K562 (cell line): ENCODE results near the gene NAA38. TPM values are rescaled to one million over a fixed set of nuclear protein-coding genes. Genes with fewer than 3 reads are reported as not detected.

ENCODE experiments used
- AFF1 ChIP-seq, 2 experiments: fragments of 450-650 bp; IDR thresholded peaks; 2 replicates each; pipeline ENCODE4 v1.6.1; 2018; ENCODE audit warnings: mild to moderate bottlenecking in 2 of 2, low read depth in 1 of 2; ENCODE audit not compliant: partially characterized antibody in 2 of 2
- CHD4 ChIP-seq: fragments of 200-600 bp; sonication (generic); IDR thresholded peaks from 3 replicates; pipeline ENCODE4 v1.6.1; 2012; ENCODE audit warnings: low read depth, mild to moderate bottlenecking, mixed read lengths, low read length, inconsistent platforms; ENCODE audit not compliant: insufficient read depth, insufficient replicate concordance, poor library complexity, severe bottlenecking
- KLF16 ChIP-seq: IDR thresholded peaks from 2 replicates; pipeline ENCODE4 v1.6.1; 2016; ENCODE audit warnings: antibody characterized with exemption
- NONO ChIP-seq, 2 experiments: fragments of 200-400 bp in 1 of 2; fragments of 450-650 bp in 1 of 2; formaldehyde crosslinking in 1 of 2; IDR thresholded peaks; 2 replicates each; pipeline ENCODE4 v1.6.1; 2017; ENCODE audit warnings: low read depth in 2 of 2, mild to moderate bottlenecking in 2 of 2, moderate library complexity in 2 of 2, low read length in 1 of 2
- POLR2G ChIP-seq: fragments of 200-400 bp; formaldehyde crosslinking; IDR thresholded peaks from 2 replicates; pipeline ENCODE4 v1.6.1; 2017; ENCODE audit warnings: low read depth, mild to moderate bottlenecking, antibody characterized with exemption, low read length, moderate library complexity
- SLC30A9 ChIP-seq: fragments of 250-450 bp; sonication (Bioruptor Pico); IDR thresholded peaks from 2 replicates; pipeline ENCODE4 v1.8.0; 2022; ENCODE audit warnings: mild to moderate bottlenecking, moderate library complexity
- SMAD2 ChIP-seq: fragments of 150-350 bp; IDR thresholded peaks from 2 replicates; pipeline ENCODE4 v1.6.1; 2014; ENCODE audit warnings: low read depth, mild to moderate bottlenecking, low read length
- TAF9B ChIP-seq: fragments of 450-650 bp; IDR thresholded peaks from 2 replicates; pipeline ENCODE4 v1.6.1; 2018; ENCODE audit warnings: mild to moderate bottlenecking; ENCODE audit not compliant: partially characterized antibody
- TFE3 ChIP-seq: fragments of 450-650 bp; formaldehyde crosslinking; IDR thresholded peaks from 2 replicates; pipeline ENCODE4 v1.4.0; 2020; ENCODE audit warnings: mild to moderate bottlenecking, mixed read lengths
- THRA ChIP-seq: fragments of 450-650 bp; IDR thresholded peaks from 2 replicates; pipeline ENCODE4 v1.6.1; 2017; ENCODE audit warnings: mild to moderate bottlenecking, moderate library complexity
- ZBTB12 ChIP-seq: fragments of 250-450 bp; sonication (Bioruptor Pico); IDR thresholded peaks from 2 replicates; pipeline ENCODE4 v1.4.0; 2020
- ZNF140 ChIP-seq: fragments of 250-450 bp; sonication (Bioruptor Pico); IDR thresholded peaks from 2 replicates; pipeline ENCODE4 v1.8.0; 2021; ENCODE audit warnings: moderate library complexity, mild to moderate bottlenecking, inconsistent platforms
- ZNF232 ChIP-seq: sonication (generic); formaldehyde crosslinking; IDR thresholded peaks from 2 replicates; pipeline ENCODE4 v1.8.0; 2022; ENCODE audit warnings: mild to moderate bottlenecking, missing genetic modification reagents
- ZNF639 ChIP-seq, 2 experiments: fragments of 200-800 bp in 1 of 2; sonication (Bioruptor generic) in 1 of 2; sonication (generic) in 1 of 2; formaldehyde crosslinking in 1 of 2; IDR thresholded peaks in 1 of 2; conservative IDR thresholded peaks in 1 of 2; 2 replicates each; pipeline versions ENCODE4 v1.5.0 to v1.6.1; 2016 to 2020; ENCODE audit warnings: missing compliant biosample characterization in 1 of 2, missing genetic modification characterization in 1 of 2, missing genetic modification reagents in 1 of 2
- ZNF696 ChIP-seq: fragments of 250-450 bp; sonication (Bioruptor Pico); conservative IDR thresholded peaks from 2 replicates; pipeline ENCODE4 v1.4.0; 2020; ENCODE audit warnings: mild to moderate bottlenecking, moderate library complexity
- polyA plus RNA-seq, 8 experiments: library from polyadenylated mRNA; depleted of rRNA in 4 of 8; stranded (reverse) in 5 of 8; unstranded in 3 of 8; fragments of >200 nt; fragmentation: Nextera tagmentation in 2 of 8; fragmentation: Illumina TruSeq in 1 of 8; extraction: Ambion mirVana in 2 of 8; extraction: Trizol in 1 of 8; gene quantifications; 2 replicates each; pipeline versions ENCODE4 v1.2.1 to v1.2.3, GENCODE V29; 2011 to 2014; ENCODE audit warnings: inconsistent platforms in 1 of 8, missing spikeins in 1 of 8
- total RNA-seq, 7 experiments: library from RNA; depleted of rRNA in 6 of 7; stranded (reverse); fragments of >200 nt in 6 of 7; fragmentation: Illumina TruSeq in 2 of 7; extraction: Trizol in 2 of 7; gene quantifications; 2 replicates each; pipeline versions ENCODE4 v1.2.1 to v1.2.3, GENCODE V29; 2011 to 2021; ENCODE audit warnings: low replicate concordance in 1 of 7

The NAA38 gene
- total and polyA plus RNA-seq, 9 of the 15 experiments (the other 6 are each of a cell fraction or from before 2014, with no cell fraction given), result 16.4 to 99.8 (median 57.3) TPM

- TF ChIP-seq NONO (IDR thresholded peaks at IDR 0.05; ENCODE audit: low read depth in 2 of 2, low read length in 1 of 2), result no peak
- TF ChIP-seq ZNF140, result no peak
- TF ChIP-seq ZNF232 (CRISPR knock-in tag), result no peak
- TF ChIP-seq TFE3 (CRISPR knock-in tag), result no peak
- TF ChIP-seq AFF1 (IDR thresholded peaks at IDR 0.05; ENCODE audit: low read depth in 1 of 2, partially characterized antibody in 2 of 2), result peak in 1 of 2 experiments; percentile 72
- TF ChIP-seq SMAD2, result no peak
- no peak for TF ChIP-seq ZBTB12 (CRISPR knock-in tag)
- TF ChIP-seq ZNF639 (CRISPR knock-in tag; conservative IDR thresholded peaks at IDR 0.05 in 1 of 2, IDR thresholded peaks at IDR 0.05 in 1 of 2), result no peak
- TF ChIP-seq CHD4, result no peak
- TF ChIP-seq TAF9B, result peak; percentile 39
- TF ChIP-seq THRA, result no peak
- TF ChIP-seq KLF16, result no peak
- TF ChIP-seq ZNF696 (CRISPR knock-in tag), result no peak
- peak; percentile 44; the same call in 1 of the 2 replicates for TF ChIP-seq POLR2G
- no peak for TF ChIP-seq SLC30A9
These were observed 19.0 kb downstream of the NAA38 start (continued) for GRCh38 chr17:7838090-7839075.
